Measurements from ENCODE around the gene SIGLEC8.
"Not testable (repeated sequence)": the region's sequence is repeated elsewhere in the genome, so short reads cannot be mapped to it uniquely, and the experiment has no call there.

DNA sequence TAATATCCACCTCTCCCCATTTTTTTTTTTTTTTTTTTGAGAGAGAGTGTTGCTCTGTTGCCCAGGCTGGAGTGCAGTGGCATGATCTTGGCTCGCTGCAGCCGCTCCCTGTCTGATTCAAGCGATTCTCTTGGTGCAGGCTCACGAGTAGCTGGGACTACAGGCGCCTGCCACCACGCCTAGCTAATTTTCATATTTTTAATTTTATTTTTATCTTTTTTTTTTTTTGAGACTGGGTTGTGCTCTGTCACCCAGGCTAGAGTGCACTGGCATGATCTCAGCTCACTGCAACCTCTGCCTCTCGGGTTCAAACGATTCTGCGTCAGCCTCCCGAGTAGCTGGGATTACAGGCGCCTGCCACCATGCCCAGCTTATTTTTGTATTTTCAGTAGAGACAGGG lies 37.7 kb downstream of the SIGLEC8 start:
- TF ChIP-seq HCFC1 (IDR thresholded peaks at IDR 0.05; ENCODE audit: low read depth, low read length); IRF1 (CRISPR knock-in tag; IDR thresholded peaks at IDR 0.05; ENCODE audit: borderline replicate concordance); MAFK (IDR thresholded peaks at IDR 0.05; ENCODE audit: low read length); MYC (IDR thresholded peaks at IDR 0.05; ENCODE audit: low read depth, low read length); MYC (CRISPR knock-in tag; IDR thresholded peaks at IDR 0.05; ENCODE audit: borderline replicate concordance, low read depth); NR2F6 (CRISPR knock-in tag; IDR thresholded peaks at IDR 0.05); RBBP5 (IDR thresholded peaks at IDR 0.05; ENCODE audit: borderline replicate concordance, insufficient read depth, low read length, poor library complexity, severe bottlenecking); KLF10 (CRISPR knock-in tag; IDR thresholded peaks at IDR 0.05); ZNF24 (IDR thresholded peaks at IDR 0.05): not testable (repeated sequence)

Measured in K562 (cell line).